Effector memory CD4-positive, alpha-beta T cell (primary cell): ENCODE data around the gene DFFA.

Experiments
- DNase-seq, 3 donors: peaks; one replicate each; pipeline ENCODE4 v3.0.0-alpha.2; 2020
- H3K27ac ChIP-seq: 2 replicates; pipeline ENCODE4 v1.7.0; 2013; ENCODE audit warnings: mild to moderate bottlenecking, low read length, moderate library complexity; ENCODE audit not compliant: insufficient read depth, poor library complexity, severe bottlenecking
- H3K27me3 ChIP-seq: replicated peaks from 2 replicates; pipeline ENCODE4 v1.7.0; 2013; ENCODE audit warnings: mild to moderate bottlenecking, low read length; ENCODE audit not compliant: insufficient read depth, control insufficient read depth, poor library complexity, severe bottlenecking
- H3K36me3 ChIP-seq: 2 replicates; pipeline ENCODE4 v1.7.0; 2013; ENCODE audit warnings: mild to moderate bottlenecking, low read length, moderate library complexity; ENCODE audit not compliant: control insufficient read depth, insufficient read depth
- H3K4me1 ChIP-seq: 2 replicates; pipeline ENCODE4 v1.7.0; 2013; ENCODE audit warnings: low read length, mild to moderate bottlenecking; ENCODE audit not compliant: control insufficient read depth, insufficient read depth, poor library complexity, severe bottlenecking
- H3K4me3 ChIP-seq: 2 replicates; pipeline ENCODE4 v1.7.0; 2013; ENCODE audit warnings: low read length, low read depth, mild to moderate bottlenecking; ENCODE audit not compliant: insufficient read depth, poor library complexity, severe bottlenecking
- H3K9me3 ChIP-seq: 2 replicates; pipeline ENCODE4 v1.7.0; 2013; ENCODE audit warnings: mild to moderate bottlenecking, low read length, moderate library complexity; ENCODE audit not compliant: control insufficient read depth

DFFA gene

DNA sequence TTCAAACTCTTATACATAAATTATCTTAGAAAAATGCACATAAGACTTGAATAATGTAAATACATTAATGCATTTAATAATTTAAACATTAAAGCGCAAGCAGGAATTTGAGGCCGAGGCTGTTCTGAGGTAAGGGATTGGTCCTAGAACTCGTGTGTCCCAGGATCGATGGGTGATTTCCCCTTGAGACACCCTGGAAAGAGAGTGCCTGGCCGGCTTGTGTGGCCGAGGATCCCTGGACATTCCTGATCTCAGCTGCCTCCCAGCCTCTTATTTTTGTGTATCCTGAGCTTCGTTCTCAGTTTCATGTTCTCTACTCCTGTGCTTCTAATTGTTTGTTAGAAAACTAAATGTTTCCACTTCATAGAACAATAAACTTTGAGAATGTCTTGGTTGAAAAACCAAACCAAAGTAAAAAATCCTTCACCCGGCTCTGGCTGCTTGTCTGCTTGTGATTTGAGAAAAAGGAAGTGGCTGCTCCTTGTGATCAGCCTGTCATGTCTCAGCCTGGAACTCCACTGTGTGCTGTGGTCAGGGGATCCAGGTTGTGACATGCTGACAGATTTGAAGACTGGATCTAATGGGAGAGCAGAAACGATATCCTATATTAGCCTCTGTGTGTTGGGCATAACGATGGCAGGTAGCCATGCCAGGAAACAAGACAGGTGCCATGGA is 43.1 kb upstream of the DFFA start:
- peaks cover 56% of the 10 kb centered on the region for H3K4me1 ChIP-seq
- no peak overlapping the region for H3K4me3 ChIP-seq
- no peaks in the 10 kb centered on the region for H3K27me3 ChIP-seq
- no peak for DNase-seq
- no peaks in the 10 kb centered on the region for H3K36me3 ChIP-seq
- H3K9me3 ChIP-seq, result no peaks in the 10 kb centered on the region
- H3K27ac ChIP-seq, result no peak overlapping the region

- Histone ChIP-seq H3K27ac (peak overlapping the region; percentile 22), H3K27me3 (no peaks in the 10 kb centered on the region), H3K36me3 (no peaks in the 10 kb centered on the region), H3K4me1 (peaks cover 64% of the 10 kb centered on the region), H3K9me3 (no peaks in the 10 kb centered on the region), H3K4me3 (no peak overlapping the region)
- DNase-seq, result no peak
These were observed 42.3 kb upstream of the DFFA start for GRCh38 chr1:10514490-10515235.

GRCh38 chr1:10513199-10513598 is 40.9 kb upstream of the DFFA start:
- no peak for DNase-seq
- Histone ChIP-seq H3K4me1 (peaks cover 67% of the 10 kb centered on the region), H3K9me3 (no peaks in the 10 kb centered on the region), H3K27ac (peak overlapping the region; percentile 52), H3K36me3 (no peaks in the 10 kb centered on the region), H3K27me3 (no peaks in the 10 kb centered on the region), H3K4me3 (no peak overlapping the region)

GRCh38 chr1:10511494-10511885 is 39.2 kb upstream of the DFFA start:
- Histone ChIP-seq H3K27me3 (no peaks in the 10 kb centered on the region), H3K36me3 (no peaks in the 10 kb centered on the region), H3K4me3 (peak overlapping the region; percentile 29), H3K4me1 (peaks cover 75% of the 10 kb centered on the region), H3K9me3 (no peaks in the 10 kb centered on the region), H3K27ac (peak overlapping the region; percentile 80)
- no peak for DNase-seq

DNA sequence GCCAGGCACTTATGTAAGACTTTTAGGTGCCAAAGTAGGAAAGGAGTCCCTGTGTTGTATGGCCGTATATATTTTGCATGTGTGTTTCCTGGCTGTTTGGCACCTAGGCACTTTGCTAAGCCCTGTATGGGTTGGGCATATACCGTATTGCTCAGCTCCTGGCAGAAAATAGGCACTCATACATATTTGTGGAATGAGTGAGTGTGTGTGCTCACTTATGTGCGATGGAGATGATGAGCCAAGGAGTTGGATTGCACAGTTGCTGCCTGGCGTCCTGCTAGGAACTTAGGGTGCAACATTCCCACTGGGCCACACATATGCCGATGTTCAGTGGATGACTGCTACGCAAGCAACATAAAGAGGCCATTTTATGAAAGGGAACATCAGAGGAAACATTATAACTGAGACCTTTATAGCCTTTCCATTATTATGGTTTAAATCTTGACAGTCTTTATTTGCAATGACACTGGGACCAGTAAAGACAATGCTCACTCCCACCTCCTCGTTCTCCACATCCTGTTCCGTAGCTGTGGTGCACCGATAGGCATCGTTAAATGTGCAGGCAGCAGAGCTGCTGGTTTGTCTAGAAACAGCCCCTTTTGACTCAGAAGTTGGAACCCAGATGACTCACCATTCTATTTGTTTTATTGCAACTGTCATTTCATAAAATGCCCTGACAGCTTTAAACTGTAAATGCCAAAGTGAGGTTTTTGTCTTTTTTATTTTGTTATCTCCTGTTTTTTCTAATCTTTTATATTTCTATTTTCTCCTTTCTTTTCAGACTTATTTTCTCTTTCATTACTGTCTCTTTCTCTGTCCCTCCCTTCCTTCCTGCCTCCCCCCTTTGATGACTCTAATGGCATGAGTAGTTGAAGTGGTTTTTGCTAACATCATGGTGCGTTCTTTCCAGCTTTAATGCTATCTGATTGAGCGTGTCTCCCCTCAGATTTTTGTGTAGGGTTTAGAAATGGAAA is 38.5 kb upstream of the DFFA start:
- peak overlapping the region; percentile 80 for H3K27ac ChIP-seq
- H3K36me3 ChIP-seq, result no peaks in the 10 kb centered on the region
- no peaks in the 10 kb centered on the region for H3K9me3 ChIP-seq
- no peaks in the 10 kb centered on the region for H3K27me3 ChIP-seq
- peak overlapping the region; percentile 29 for H3K4me3 ChIP-seq
- DNase-seq, result peak; percentile 62 to 68 (median 62)
- peaks cover 68% of the 10 kb centered on the region for H3K4me1 ChIP-seq

DNA sequence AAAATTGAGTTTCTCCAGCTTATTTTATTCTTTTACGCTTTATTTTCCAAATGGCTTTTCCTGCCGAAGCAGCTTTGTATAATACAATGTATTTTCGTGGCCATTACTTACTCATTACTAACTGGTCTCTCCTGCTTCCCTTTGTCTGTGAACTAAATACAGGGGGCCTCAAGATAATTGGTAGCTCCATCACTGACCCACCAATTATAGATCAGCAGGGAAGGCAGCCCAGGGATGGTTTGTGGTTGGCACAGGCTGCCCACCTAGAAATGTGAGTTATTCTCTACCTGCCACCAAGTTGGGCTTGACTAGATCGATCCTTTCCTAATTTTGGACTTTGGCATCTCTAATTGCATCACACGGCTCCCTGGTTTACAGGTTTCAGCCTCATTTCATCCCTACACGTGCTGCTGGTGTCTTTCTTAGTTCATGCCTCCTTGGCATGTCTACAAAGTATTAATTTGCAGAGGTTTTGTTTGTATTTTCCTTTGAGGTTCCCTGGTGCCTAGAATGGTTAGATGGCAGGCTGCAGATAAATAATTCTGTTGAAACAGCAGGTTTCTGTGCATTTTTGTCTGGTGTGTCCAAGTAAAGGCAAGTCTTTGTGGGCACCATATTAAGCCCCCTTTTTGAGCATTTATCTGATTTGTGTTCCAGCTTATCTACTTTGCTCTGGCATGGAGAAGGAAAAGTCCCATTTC is 37.6 kb upstream of the DFFA start:
- Histone ChIP-seq H3K4me1 (peaks cover 60% of the 10 kb centered on the region), H3K9me3 (no peaks in the 10 kb centered on the region), H3K36me3 (no peaks in the 10 kb centered on the region), H3K27me3 (no peaks in the 10 kb centered on the region), H3K27ac (peak overlapping the region; percentile 68), H3K4me3 (peak overlapping the region; percentile 21)
- no peak for DNase-seq

GRCh38 chr1:10508511-10508951 is 36.2 kb upstream of the DFFA start:
- H3K4me1 ChIP-seq, result peaks cover 47% of the 10 kb centered on the region
- H3K27ac ChIP-seq, result no peak overlapping the region
- H3K4me3 ChIP-seq, result no peak overlapping the region
- no peaks in the 10 kb centered on the region for H3K27me3 ChIP-seq
- DNase-seq, result no peak
- no peaks in the 10 kb centered on the region for H3K36me3 ChIP-seq
- no peaks in the 10 kb centered on the region for H3K9me3 ChIP-seq

GRCh38 chr1:10507111-10507879 is 35.0 kb upstream of the DFFA start:
- peak; percentile 17 to 38 (median 19) for DNase-seq
- Histone ChIP-seq H3K9me3 (no peaks in the 10 kb centered on the region), H3K36me3 (no peaks in the 10 kb centered on the region), H3K27me3 (no peaks in the 10 kb centered on the region), H3K4me3 (no peak overlapping the region), H3K4me1 (peaks cover 35% of the 10 kb centered on the region), H3K27ac (no peak overlapping the region)

- no peaks in the 10 kb centered on the region for H3K36me3 ChIP-seq
- H3K4me3 ChIP-seq, result no peak overlapping the region
- DNase-seq, result no peak
- no peaks in the 10 kb centered on the region for H3K9me3 ChIP-seq
- H3K27ac ChIP-seq, result no peak overlapping the region
- no peaks in the 10 kb centered on the region for H3K27me3 ChIP-seq
- peaks cover 29% of the 10 kb centered on the region for H3K4me1 ChIP-seq
These were observed 34.3 kb upstream of the DFFA start for GRCh38 chr1:10506677-10507047.
